ENCODE measurements around the gene NHSL1.

GRCh38 chr6:138422861-138423260 is 76.4 kb downstream of the NHSL1 start:
- TF ChIP-seq CTCF (IDR thresholded peaks at IDR 0.05; ENCODE audit: low read length): no peak
- no peak for TF ChIP-seq EZH2 (optimal IDR thresholded peaks at IDR 0.05; ENCODE audit: low read depth, low read length)
- no peak for TF ChIP-seq EZH2phosphoT487 (IDR thresholded peaks at IDR 0.05; ENCODE audit: low read length)

Measured in MM.1S (cell line).